CD4-positive, alpha-beta T cell treated with Interleukin-1 beta for 1 hour (primary cell): ENCODE results near the gene CUL4A.

ENCODE experiments used
- DNase-seq, 2 donors: peaks; one replicate each; pipeline ENCODE4 v3.0.0-alpha.2; 2020 to 2022

Gene CUL4A

DNA sequence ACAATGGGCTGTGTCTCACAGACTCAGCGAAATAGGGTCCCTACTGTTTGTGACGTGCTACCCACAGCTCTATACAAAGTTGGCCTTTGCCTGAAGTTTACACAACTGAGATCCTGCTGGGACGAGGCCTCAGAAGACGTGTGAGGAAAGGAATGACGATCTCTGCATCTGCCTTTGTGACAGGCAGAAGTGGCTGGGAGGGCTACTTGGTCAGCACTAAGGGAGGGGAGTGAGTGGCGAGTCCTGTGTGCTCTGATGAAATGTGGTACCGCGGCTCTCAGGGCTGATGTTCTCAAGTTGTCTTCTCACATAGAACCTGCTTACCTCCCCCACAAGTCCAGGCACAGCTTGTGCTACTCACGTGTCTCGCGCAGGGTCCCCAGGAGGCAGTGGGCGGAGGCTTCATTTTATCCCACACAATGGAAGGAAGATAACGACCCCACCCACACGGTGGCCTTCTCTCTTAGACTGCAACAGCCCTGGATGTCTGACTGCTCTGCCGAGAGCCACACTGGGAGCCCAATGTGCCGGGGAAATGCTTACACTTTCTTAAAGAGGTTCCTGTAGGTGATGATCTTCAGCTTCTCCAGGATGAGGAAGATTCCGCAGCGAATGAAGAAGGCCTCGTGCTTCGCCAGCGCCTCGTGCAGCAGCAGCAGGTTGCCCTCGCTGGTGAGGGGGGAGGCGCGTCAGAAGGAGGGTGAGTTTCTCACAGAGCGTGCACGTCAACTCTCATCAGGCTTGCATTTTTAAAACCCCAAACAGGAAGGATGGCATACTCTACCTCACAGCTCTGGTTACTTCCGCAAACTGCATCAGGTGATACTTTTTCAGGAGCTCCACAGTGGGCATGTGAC, 29.8 kb upstream of the CUL4A start:
- peak; percentile 23 to 41 for DNase-seq

GRCh38 chr13:113182046-113182445, 27.4 kb upstream of the CUL4A start:
- DNase-seq: no peak

DNA sequence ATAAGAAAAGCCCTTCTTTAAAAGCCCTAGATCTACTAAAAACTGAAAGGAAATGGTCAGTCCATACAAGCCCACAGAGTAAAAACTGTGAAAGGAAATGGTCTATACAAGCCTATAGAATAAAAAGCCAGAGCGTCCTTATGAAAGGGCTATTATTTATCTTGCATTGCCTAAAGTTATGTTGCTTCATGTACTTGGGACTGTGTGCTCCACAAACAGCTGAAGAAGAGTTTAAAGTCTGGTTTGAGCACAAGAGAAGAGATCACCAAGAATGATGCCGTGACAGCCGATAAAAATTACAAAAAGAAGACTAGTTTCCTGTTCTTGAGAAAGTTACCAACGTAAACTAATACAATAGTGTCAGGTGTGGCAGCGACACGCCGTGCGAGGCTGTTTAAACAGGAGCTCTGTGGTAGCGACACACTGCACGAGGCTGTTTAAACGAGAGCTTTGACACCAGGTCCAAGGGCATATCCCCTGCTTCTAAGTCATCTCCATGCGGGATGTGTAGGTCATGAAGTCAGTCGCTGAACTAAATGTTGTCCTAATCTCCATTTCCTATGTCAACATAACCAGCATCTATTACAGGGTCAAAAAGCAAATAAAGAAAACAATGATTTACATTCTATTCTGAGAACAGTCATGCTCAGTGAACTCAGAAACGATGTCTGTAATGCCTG, 25.8 kb upstream of the CUL4A start:
- DNase-seq: no peak

GRCh38 chr13:113184568-113185440, 24.6 kb upstream of the CUL4A start:
- peak in 1 of 2 donors; percentile 41 for DNase-seq

DNA sequence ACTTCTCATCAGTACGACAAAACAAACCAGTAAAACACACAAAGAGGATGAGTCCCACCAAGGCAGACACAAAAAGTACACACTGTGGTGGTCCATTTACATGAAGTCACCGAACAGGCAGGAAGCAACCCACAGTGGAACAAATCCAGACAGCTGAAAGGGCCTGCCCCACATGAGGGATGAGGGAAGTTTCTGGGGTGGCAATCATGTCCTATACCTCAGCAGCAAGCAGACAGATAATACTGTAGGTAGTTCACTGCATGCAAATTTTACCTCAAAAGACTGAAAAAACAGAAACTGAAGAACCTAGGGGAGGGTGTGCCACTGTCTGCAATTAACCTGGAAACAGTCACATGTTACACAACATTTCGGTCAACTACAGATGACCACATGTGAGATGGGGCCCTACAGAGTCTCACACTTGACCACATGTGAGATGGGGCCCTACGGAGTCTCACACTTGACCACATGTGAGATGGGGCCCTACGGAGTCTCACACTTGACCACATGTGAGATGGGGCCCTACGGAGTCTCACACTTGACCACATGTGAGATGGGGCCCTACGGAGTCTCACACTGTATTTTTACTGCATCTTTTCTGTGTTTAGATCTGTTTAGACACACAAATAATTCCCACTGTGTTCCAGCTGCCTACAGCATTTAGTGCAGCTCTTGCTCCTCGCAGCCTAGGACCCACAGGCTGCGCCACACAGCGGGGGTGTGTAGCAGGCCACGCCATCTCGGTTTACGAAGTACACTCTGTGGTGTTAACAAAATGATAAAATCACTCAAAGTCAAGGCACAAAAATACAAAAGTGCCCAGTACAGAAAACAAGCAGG, 23.1 kb upstream of the CUL4A start:
- DNase-seq: peak; percentile 31 to 33

DNA sequence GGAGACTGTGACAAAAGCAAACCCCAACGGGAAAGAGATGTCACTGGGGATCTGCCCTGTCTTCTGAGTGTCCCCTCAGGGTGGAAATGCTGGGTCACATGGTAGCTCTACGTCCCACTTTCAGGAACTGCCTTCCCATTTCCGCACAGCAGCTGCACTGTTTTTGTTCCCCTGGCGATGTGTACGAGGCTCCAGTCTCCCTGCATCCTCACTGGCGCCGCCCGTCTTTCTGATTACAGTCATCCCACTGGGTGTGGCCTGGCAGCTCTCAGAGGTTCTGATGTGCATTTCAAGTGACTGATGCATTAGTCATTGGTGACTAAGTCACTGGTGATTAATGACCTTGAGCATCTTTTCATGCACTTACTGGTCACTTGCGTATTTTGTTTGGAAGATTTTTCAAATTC, 22.1 kb upstream of the CUL4A start:
- peak in 1 of 2 donors; percentile 71 for DNase-seq

GRCh38 chr13:113187883-113188665, 21.3 kb upstream of the CUL4A start:
- no peak for DNase-seq

DNA sequence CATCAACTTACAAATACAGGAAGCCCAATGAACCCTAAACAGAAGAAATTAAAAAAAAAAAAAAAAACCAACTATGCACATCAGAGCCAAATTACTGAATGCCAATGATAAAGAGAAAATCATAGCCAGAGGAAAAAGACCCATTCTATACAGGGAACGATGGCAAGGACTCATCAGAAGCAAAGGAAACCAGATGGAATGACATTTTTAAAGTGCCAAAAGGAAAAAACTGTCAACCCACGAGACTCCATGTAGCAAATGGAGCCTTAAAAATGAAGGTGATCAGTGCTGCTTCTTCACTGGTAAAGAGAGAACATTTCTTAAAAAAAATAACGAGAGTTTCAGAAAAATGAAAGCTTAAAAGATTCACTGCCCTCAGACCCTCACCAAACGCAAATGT, 19.2 kb upstream of the CUL4A start:
- DNase-seq: no peak

DNA sequence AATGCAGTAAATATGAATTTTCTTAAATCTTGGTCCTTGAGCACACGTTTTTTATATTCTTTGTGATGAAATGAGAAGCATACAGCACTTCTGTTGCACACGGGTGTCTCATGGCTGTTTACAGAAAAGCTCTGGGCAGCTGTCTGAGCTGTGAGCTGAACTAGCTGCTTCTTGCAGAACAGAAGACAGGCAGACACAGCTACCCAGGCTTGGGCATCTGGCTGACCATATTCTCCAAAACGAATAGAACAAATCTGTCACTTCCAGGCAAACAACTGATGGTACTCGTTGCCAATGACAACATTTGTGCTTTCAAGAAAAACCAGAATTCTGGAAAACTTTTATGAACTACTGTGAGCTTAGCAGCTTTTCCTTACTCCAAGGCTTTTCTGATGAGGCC, 17.1 kb upstream of the CUL4A start:
- DNase-seq: no peak

DNA sequence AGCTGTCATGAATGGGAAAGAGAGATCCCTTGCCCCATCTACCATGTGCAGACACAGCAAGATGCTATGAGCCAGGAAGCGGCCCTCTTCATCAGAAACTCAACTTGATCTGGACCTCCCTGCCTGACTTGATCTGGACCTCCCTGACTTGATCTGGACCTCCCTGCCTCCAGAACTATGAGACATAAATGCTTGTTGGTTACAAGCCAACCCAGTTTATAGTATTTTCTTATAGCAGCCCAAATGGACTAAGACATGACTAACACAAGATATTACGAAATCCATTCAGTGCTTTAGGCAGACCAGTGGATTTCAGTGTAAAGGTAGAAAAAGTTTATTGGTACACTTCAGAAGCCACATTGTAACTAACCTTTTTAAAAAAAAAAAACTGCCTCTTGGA, 16.5 kb upstream of the CUL4A start:
- no peak for DNase-seq

- DNase-seq: no peak
Measured at GRCh38 chr13:113195360-113195759, 14.1 kb upstream of the CUL4A start.

DNA sequence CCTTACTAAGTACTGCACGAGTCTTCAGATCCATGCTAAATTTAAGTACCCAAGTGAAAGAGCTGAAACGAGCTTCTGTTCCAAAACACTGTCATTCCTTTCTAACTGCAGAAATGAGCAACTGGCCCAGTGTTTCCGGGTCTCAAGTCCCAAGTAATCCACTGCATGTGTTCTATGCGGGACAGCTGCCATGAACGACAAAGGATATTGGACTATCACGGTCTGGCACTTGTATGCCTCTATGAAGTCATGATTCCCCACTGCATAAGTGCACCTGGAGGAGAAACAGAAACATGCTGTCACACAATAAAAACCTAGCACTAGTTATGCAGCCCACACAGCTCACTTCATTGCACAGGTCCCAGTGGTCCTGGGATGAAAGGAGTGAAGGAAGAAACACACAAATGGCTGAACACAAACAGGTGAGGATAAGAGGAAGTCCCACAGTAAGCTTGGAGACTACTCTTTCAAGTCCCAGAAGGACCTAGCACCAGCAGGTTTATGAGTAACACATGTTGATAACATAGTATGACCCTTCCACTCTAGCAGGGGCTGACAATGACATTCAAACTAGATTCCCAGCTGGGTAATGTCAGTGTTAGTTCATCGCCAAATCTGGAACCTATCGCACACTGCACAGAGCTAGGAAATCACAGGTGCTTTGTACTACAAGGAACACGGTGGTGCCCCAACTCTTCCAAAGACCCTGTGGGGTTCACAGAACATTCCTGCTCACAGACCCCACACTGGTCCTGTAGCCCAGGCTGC, 12.3 kb upstream of the CUL4A start:
- DNase-seq: no peak

- DNase-seq: no peak
Measured at GRCh38 chr13:113201815-113202214, 7.6 kb upstream of the CUL4A start.

DNA sequence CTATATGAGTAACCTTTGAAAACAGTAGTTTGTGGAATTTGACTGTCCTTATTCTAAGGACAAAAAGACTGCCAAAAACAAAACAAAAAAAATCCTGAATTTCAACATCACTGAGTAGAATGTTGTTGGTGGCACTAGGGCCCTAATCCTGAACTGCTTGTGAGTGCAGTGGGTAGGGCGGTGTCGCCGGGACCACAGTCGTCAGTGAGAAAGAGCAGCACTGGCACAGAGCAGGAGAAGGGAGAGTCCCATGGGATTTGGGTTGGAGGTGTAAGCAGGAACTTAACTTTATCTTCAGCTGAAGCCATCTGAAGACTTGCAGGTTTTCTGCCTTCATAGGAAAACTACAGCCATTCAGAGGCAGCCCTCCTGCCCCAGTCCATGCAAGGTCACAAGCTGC, 6.5 kb upstream of the CUL4A start:
- no peak for DNase-seq

- no peak for DNase-seq
Measured at GRCh38 chr13:113203507-113204377, 5.7 kb upstream of the CUL4A start.

- DNase-seq: no peak
Measured at GRCh38 chr13:113204378-113204734, 5.1 kb upstream of the CUL4A start.

DNA sequence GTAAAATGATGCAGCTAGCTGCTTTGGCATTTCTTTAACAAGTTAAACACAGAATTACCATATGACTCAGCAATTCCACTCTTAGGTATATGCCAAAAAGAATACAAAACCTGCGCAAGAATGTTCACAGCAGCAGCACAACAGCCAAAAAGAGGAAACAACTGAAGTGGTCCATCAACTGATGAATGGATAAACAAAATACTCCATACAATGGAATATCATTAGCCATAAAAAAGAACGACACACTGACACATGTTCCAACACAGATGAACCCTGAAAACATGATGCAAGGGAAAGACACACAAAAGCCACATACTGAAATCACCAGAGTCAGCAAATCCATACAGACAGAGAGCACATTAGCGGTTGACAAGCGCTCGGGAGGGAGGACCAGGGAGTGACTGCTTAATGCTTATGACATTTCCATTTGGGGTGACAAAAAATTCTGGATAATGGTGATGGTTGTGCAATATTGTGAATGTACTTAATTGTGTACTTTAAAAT, 3.9 kb upstream of the CUL4A start:
- DNase-seq: no peak

DNA sequence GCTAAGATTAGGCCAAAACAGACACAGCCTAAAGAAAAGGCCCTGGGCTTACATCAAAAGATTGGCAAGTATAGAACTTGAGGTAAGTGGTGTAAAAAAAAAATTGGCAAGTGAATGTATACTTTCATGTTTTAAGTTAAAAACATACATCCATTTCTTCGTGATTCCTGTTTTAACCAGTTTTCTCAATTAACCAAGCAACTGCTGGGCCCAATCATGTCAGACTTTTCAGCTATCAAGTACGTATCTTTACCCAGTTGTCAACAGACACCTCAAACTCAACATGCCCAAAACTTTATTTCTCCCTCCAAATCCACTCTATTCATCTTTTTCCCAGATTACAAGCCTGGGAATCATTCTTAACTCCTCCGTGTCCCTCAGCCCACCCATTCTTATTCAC, 2.0 kb upstream of the CUL4A start:
- DNase-seq: no peak

GRCh38 chr13:113207890-113208420, 1.5 kb upstream of the CUL4A start:
- peak in 1 of 2 donors; percentile 7 for DNase-seq
